ENCODE data around the gene PFDN4. TPM values are rescaled to one million over a fixed set of nuclear protein-coding genes. Genes with fewer than 3 reads are reported as not detected.

The PFDN4 gene
- total RNA-seq, 2 donors from 2014 or later = 16.5 to 48.8 TPM

GRCh38 chr20:54188132-54188849 is 19.6 kb upstream of the PFDN4 start:
- Histone ChIP-seq H3K27ac (no peak overlapping the region), H3K9me3 (no peaks in the 10 kb centered on the region), H3K4me3 (no peak overlapping the region), H3K36me3 (replicated peaks in 1 of 2; ENCODE audit: insufficient read depth in 1 of 2, low read depth in 2 of 2) (no peaks in the 10 kb centered on the region), H3K4me1 (no peaks in the 10 kb centered on the region), H3K27me3 (no peaks in the 10 kb centered on the region)
- TF ChIP-seq POLR2A (IDR thresholded peaks at IDR 0.05) (no peak), CTCF (IDR thresholded peaks at IDR 0.05) (no peak)
- ATAC-seq (no peak), DNase-seq (no peak)
- intact Hi-C loops (cut with DNase I) = no loop called here
- 71 to 79% methylated on average over 11 of the region's 11 CpGs for WGBS, 2 donors

GRCh38 chr20:54189630-54190029 is 18.3 kb upstream of the PFDN4 start:
- no peak for ATAC-seq
- Histone ChIP-seq H3K4me3 (no peak overlapping the region), H3K27ac (no peak overlapping the region), H3K4me1 (no peaks in the 10 kb centered on the region), H3K9me3 (no peaks in the 10 kb centered on the region), H3K36me3 (replicated peaks in 1 of 2; ENCODE audit: insufficient read depth in 1 of 2, low read depth in 2 of 2) (no peaks in the 10 kb centered on the region), H3K27me3 (no peaks in the 10 kb centered on the region)
- 45 to 46% methylated on average over 2 of the region's 2 CpGs for WGBS, 2 donors
- no peak for DNase-seq
- no peak for TF ChIP-seq CTCF (IDR thresholded peaks at IDR 0.05)
- TF ChIP-seq POLR2A (IDR thresholded peaks at IDR 0.05) = no peak
- intact Hi-C loops (cut with DNase I) = no loop called here

- DNase-seq = no peak
- TF ChIP-seq POLR2A (IDR thresholded peaks at IDR 0.05) (no peak), CTCF (IDR thresholded peaks at IDR 0.05) (no peak)
- no peaks in the 10 kb centered on the region for H3K36me3 ChIP-seq (replicated peaks in 1 of 2; ENCODE audit: insufficient read depth in 1 of 2, low read depth in 2 of 2)
- no peaks in the 10 kb centered on the region for H3K9me3 ChIP-seq
- no peak overlapping the region for H3K27ac ChIP-seq
- H3K27me3 ChIP-seq = no peaks in the 10 kb centered on the region
- no peak overlapping the region for H3K4me3 ChIP-seq
- intact Hi-C loops (cut with DNase I) = no loop called here
- no peaks in the 10 kb centered on the region for H3K4me1 ChIP-seq
- ATAC-seq = no peak
- WGBS, 2 donors = 85 to 96% methylated on average over 2 of the region's 2 CpGs
These were observed 17.7 kb upstream of the PFDN4 start for GRCh38 chr20:54190217-54190616.

DNA sequence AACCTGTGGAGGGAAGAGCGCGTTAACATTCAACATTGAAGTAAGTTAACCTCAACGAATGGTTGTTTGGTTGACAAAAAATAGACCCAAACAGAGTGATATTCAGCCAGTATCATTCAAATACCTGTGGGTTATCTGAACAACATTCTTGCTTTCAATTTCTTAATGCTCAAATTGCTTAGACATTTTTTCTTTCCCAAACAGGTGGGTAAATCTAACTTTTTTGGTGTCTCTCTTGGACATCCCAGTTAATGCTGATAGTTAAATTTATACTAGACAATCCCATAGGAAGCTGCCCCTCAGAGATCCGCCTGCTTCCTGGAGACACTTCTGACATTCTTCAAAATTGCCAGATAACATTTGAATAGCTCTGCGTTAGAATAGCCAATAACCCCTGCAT is 14.1 kb upstream of the PFDN4 start:
- TF ChIP-seq CTCF (IDR thresholded peaks at IDR 0.05) (no peak), POLR2A (IDR thresholded peaks at IDR 0.05) (no peak)
- DNase-seq = no peak
- Histone ChIP-seq H3K27ac (no peak overlapping the region), H3K36me3 (replicated peaks in 1 of 2; ENCODE audit: insufficient read depth in 1 of 2, low read depth in 2 of 2) (no peaks in the 10 kb centered on the region), H3K27me3 (no peaks in the 10 kb centered on the region), H3K4me1 (no peaks in the 10 kb centered on the region), H3K4me3 (no peak overlapping the region), H3K9me3 (no peaks in the 10 kb centered on the region)
- ATAC-seq = no peak
- intact Hi-C loops (cut with DNase I) = no loop called here
- WGBS, 2 donors = 61 to 69% methylated on average over 5 of the region's 5 CpGs
